Measurements from ENCODE around the gene PSMB2.

The PSMB2 gene

DNA sequence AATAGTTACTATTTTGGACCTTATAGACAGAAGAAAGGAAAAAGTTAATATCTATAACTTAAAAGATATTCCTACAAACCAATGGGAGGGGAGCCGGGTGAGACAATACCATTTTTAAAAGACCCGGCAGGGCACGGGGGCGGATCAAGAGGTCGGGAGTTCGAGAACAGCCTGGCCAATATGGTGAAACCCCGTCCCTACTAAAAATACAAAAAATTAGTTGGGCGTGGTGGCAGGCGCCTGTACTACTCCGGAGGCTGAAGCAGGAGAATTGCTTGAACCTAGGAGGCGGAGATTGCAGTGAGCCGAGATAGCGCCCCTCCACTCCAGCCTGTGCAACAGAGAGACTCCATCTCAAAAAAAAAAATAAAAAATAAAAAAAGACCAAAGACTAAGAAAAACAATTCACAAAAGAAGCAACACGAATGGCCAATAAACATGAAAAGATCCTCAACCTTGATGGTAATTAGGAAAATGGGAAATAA is 1.2 kb upstream of the PSMB2 start:
- no peak for DNase-seq (ENCODE audit: low read depth, low spot score)

DNA sequence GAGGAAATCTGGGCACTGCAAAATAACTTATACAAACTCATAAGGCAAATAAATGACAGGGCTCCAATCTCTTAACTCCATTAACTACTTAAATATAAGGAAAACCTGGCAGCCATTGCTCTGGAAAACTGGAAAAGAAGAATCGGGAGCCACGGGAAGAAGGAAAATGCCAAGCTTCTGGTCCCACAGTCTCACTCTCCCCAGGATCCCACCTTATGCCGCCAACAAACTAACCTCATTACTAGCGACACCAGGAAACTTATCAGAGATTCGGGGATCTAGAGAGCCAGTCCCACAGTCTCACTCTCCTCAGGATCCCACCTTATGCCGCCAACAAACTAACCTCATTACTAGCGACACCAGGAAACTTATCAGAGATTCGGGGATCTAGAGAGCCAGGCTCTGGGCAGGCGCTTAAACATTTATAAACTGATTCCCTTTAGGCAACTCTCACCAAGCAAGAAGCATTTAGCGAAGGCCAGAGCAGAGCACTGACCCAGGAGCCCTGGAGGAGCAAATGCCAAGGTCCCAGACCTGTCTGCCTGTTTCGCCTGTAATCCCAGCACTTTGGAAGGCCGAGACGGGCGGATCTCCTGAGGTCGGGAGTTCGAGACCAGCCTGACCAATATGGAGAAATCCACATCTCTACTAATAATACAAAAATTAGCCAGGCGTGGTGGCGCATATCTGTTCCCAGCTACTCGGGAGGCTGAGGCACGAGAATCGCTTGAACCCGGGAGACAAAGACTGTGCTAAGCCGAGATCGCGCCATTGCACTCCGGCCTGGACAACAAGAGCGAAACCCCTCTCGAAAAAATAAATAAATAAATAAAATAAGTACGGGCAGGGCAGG is 720 bp downstream of the PSMB2 start:
- DNase-seq (ENCODE audit: low read depth, low spot score) = no peak

GRCh38 chr1:35637401-35637809 is 3.9 kb downstream of the PSMB2 start:
- DNase-seq (ENCODE audit: low read depth, low spot score) = no peak

DNA sequence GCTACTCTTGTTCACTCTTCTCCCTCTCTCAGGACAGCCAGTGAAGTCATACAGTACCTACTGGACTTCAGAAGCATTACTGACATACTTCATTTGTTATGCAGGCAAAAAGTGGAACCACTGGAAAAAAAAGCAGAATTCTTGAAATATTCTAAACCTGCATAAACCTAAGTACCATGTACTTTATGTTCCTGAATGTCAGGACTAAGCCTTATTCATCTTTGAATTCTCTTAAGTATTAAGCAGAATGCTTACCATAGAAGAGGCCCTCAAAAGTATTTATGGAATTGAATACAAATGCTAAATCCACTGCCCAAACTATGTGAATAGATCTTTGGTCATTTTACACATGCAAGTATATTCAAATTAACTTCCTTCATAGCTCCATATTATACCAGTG is 7.8 kb downstream of the PSMB2 start:
- no peak for DNase-seq (ENCODE audit: low read depth, low spot score)

- DNase-seq (ENCODE audit: low read depth, low spot score) = no peak
These were observed 9.9 kb downstream of the PSMB2 start for GRCh38 chr1:35631396-35631795.

DNA sequence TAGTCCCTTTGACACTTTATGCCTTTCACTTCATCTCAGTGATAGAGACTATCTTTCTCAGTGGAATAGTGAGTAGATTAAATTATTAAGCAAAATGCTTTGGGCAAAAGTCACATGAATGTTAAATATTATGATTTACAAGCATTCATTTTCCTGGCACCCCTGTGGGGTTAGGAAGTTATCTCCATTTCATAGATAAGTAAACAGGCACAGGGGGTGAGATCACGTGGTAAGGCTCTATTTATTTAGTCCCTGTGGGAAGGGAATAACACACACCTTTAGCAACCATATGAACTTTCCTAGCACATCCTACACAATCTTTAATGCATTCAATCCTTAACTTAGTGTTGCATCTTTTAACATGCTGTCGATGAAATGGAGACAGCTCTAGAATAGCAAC is 12.3 kb downstream of the PSMB2 start:
- no peak for DNase-seq (ENCODE audit: low read depth, low spot score)

DNA sequence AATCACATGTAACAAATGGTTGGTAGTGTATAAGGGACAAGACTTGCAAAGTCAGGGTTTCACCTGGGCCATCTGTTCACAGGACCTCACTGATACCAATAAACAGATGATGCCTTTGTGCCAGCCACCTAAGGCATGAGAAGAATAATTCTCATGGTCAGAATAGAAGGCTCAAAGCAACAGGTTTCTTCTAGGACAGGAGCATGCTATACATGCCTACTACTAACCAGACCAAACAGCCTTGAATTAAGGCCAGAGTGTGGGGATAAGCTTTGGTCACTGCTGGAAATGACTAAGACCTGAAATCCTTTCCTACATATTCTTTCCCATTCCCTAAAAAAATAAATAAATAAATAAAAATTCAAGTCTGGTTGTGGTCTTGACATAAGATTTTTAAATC is 17.5 kb downstream of the PSMB2 start:
- no peak for DNase-seq (ENCODE audit: low read depth, low spot score)

- no peak for DNase-seq (ENCODE audit: low read depth, low spot score)
These were observed 18.7 kb downstream of the PSMB2 start for GRCh38 chr1:35622510-35623178.

DNA sequence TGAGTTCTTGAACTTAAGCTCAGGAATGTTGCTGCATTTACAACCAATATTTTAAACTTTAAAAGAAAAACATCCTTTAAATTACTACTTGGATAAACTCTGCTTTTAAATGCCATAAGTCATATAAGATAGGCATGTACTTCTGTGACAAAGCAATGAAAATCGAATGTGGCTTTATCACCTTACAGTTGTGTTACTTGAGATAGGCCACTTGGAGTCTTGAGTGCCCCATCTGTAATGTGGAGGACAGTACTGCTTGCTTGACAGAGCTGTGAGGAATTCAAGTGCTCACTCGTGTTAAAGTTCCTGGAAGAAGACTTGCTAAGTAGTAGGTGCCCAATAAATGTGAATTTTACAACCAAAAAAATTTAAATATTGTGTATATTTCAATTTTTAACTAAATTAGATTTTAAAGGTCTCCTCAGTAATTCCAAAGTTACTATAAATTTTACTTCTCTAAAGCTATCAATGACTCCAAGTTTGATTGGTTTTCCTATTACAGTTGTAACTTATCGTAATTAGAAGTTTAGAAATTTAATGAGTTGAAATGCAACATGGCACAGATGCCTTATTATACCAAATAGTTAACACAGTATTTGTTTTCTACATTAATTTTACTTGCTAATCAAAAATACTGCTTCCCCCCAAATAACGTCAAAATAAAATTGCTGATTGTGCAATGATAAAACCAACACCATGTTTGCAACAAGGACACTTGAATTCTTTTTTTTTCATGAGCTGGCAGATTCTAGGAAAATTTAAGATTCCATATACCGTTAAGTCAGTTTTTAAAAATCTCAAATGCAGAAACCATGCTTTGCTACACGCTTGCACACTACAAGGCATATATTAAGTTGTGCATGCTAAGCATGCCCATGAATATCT is 21.8 kb downstream of the PSMB2 start:
- no peak for DNase-seq (ENCODE audit: low read depth, low spot score)

DNA sequence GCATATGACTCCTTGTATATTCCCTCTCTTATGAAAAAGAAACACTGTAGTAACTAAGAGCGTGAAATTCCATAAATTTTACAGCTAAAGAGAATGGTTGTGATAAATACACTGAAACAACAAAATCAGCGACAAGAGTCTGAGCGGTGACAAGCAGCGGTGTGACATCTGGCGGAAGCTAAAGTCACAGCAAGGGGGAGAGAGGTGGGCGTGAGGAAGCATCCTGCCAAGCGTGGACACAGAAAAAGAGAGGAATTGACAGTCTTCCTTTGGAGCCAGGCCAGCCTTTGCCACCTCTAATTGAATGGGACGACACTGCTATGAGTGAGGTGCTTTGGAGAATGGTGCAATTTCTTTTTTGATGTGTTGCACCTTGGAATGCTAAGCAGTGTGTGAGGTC is 25.9 kb downstream of the PSMB2 start:
- DNase-seq (ENCODE audit: low read depth, low spot score) = no peak

DNA sequence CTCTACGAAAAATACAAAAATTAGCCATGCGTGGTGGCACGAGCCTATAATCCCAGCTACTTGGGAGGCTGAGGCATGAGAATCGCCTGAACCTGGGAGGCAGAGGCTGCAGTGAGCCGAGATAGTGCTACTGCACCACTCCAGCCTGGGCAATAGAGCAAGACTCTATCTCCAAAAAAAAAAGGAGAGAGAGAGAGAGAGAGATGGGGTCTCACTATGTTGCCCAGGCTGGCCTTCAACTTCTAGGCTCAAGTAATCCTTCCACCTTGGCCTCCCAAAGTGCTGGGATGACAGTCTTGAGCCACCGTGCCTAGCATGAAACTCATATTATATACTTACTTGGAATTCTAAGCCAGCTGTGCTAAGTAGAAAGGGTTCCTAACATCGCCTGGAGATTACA is 29.7 kb downstream of the PSMB2 start:
- no peak for DNase-seq (ENCODE audit: low read depth, low spot score)

GRCh38 chr1:35605867-35606182 is 35.5 kb downstream of the PSMB2 start:
- no peak for DNase-seq (ENCODE audit: low read depth, low spot score)

DNA sequence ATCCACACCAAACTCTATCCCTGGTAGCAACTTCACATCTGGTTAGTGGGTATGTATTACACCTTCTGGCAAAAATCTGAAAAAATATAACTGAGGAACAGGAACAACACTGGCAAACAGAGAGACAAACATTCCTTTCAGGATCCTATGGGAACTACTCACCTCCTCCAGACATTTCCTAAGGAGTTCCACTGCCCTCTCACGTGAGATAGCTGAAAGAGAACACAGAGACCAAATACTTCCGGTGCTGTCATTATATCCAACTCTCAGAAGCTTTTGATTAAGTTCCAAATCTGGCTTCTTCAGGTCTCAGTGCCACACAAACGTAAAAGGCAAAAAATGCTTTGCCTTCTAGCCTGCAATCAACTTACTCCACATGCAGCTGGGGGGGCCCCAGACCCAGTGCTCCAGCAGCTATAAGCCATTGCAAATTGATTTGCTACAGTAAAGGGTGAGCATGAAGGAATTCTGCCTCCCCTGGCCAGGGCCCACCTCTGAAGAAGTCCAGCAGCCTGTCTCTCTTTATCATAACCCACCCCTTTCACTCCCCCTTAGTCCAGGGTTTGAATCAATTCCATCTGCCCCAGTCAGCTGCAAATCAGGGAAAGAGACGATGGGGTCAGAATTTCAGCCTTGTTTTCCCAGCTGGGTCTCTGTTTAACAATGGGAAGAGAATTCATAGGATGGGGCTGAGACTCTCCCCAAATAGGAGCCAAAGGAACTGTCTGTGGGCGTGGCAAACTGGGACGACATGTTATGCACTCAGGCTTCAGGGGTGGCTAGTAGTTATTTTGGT is 36.1 kb downstream of the PSMB2 start:
- DNase-seq (ENCODE audit: low read depth, low spot score) = no peak

DNA sequence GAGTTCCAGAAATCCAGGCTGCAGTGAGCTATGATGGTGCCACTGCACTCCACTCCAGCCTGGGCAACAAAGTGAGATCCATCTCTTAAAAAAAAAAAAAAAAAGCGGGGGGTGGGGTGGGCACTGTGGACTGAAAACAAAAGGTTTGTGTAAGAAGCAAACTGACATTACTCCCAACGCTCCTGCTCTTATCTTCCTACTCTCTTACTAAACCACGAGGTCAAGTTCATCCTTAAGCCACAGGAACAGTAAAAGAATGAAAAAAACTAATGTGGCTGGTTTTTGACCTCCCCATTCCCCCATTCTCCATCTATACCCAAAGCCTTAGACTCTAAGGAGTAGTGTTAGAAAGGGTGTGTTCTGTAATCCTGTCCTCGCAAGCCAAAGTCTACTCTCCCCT is 37.4 kb downstream of the PSMB2 start:
- no peak for DNase-seq (ENCODE audit: low read depth, low spot score)

GRCh38 chr1:35603468-35603867 is 37.9 kb downstream of the PSMB2 start:
- no peak for DNase-seq (ENCODE audit: low read depth, low spot score)

- no peak for DNase-seq (ENCODE audit: low read depth, low spot score)
These were observed 40.7 kb downstream of the PSMB2 start for GRCh38 chr1:35600593-35600992.

- no peak for DNase-seq (ENCODE audit: low read depth, low spot score)
These were observed 41.9 kb downstream of the PSMB2 start for GRCh38 chr1:35599411-35599810.

DNA sequence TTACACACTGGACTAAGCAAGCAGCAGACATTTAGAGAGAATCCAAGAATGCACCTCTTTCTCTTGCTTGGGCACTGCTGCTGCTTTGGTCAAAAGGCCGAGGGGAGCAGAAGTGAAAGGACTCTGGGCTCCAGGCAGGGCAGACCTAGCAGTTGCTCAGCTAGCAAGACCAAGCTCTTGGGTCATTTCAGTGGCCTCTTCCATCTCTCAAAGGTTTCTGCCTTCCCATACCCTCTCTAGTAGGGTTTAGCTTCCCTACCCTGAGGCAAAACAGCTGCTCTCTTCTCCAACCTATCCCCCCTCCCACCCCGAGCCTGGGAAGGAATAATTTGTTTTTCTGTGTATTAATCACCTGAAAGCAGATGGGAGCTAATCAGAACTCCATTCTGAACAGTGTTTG is 42.4 kb downstream of the PSMB2 start:
- DNase-seq (ENCODE audit: low read depth, low spot score) = no peak

DNA sequence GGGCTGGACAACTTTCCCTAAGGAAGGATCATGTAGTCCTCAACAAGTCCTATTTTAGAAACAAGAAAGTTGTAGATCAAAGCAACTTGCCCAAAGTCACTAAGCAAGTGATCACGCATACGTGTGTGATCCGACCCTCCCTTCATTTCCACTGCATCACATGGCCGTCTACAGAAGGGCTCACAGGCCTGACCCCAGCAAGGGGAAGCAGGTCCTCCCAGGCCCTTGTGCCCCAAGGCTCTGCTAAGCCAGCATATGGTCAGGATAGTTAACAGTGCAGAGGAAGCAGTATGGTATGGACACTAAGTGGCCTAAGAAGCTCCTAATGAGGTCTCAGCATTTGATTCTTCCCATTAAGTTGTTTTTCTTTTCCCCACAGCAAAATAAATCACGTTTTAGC is 43.5 kb downstream of the PSMB2 start:
- no peak for DNase-seq (ENCODE audit: low read depth, low spot score)

DNA sequence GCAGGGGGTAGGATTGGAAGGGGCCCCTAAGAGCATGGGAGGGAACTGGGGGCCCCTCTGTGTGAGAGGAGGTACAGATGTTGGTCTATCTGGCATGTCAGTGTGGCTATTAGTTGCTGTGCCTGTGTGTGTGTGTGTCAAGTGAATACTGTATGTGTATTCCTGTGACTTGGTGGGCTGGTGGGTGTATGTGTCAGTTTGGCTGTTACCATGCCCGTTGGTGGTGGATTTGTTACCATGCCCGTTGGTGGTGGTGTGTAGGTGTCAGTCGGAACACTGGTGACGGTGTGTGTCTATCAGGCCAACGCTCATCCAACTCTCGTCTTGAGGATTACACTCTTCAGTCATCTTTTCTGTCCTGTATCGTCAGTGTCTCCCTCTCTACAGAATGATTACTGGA is 45.6 kb downstream of the PSMB2 start:
- DNase-seq (ENCODE audit: low read depth, low spot score) = no peak

DNA sequence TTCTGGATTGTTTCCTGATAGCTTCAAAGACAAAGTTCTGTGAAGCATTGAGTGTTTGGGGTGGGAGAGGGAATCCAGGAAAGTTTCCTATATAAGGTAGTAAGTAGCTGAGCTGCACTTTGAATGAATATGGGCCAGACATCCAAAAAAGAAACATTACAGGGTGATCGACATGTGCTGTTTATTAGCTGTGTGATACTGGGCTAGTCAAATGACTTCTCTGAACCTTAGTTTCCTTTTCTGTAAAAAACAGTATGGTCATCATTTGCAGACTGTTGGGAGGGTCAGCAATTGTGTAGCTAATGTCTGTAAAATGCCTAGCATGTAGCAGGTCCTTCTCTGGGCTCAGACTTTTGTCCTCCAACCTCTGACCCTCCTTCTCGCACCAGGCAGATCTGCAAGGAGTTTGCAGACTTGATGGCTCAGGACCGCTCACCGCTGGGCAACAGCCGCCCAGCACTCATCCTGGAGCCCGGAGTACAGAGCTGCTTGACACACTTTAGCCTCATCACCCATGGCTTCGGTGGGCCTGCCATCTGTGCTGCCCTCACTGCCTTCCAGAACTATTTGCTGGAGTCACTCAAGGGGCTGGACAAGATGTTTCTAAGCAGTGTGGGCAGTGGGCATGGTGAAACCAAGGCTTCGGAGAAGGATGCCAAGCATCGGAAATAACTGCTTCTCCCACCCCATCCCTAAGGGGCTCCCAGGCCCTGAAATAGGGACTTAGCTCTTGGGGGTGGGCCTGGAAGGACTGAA is 47.1 kb downstream of the PSMB2 start:
- no peak for DNase-seq (ENCODE audit: low read depth, low spot score)
